Osteoblast (primary cell): ENCODE measurements around the gene GIPC2. TPM values are rescaled to one million over a fixed set of nuclear protein-coding genes. Genes with fewer than 3 reads are reported as not detected.
"Not testable (repeated sequence)": the region's sequence is repeated elsewhere in the genome, so short reads cannot be mapped to it uniquely, and the experiment has no call there.

Experiments used
- DNase-seq: peaks from one replicate; pipeline ENCODE4 v3.0.0; 2011; ENCODE audit warnings: low spot score, mixed read lengths; ENCODE audit not compliant: insufficient read length; ENCODE audit errors: missing footprints
- H2AFZ ChIP-seq: 2 replicates; pipeline ENCODE4 v1.6.0; 2011; ENCODE audit warnings: mild to moderate bottlenecking, low read length
- H3K27ac ChIP-seq: 2 replicates; pipeline ENCODE4 v1.5.1; 2011; ENCODE audit warnings: mild to moderate bottlenecking, low read depth, low read length, moderate library complexity
- H3K27me3 ChIP-seq: 2 replicates; pipeline ENCODE4 v1.6.0; 2012; ENCODE audit warnings: mild to moderate bottlenecking, control low read depth, inconsistent platforms, low read length, moderate library complexity; ENCODE audit not compliant: insufficient read depth
- H3K36me3 ChIP-seq: 2 replicates; pipeline ENCODE4 v1.5.1; 2011; ENCODE audit warnings: mild to moderate bottlenecking, low read length, control low read depth, moderate library complexity; ENCODE audit not compliant: insufficient read depth
- H3K4me1 ChIP-seq: 2 replicates; pipeline ENCODE4 v1.5.1; 2011; ENCODE audit warnings: mild to moderate bottlenecking, low read length, control low read depth, moderate library complexity; ENCODE audit not compliant: insufficient read depth
- H3K4me2 ChIP-seq: 2 replicates; pipeline ENCODE4 v1.6.0; 2011; ENCODE audit warnings: mild to moderate bottlenecking, low read length; ENCODE audit not compliant: insufficient read depth
- H3K4me3 ChIP-seq: fragments of 200-600 bp; sonication (generic); 3 replicates; pipeline ENCODE4 v1.5.1; 2012; ENCODE audit warnings: mild to moderate bottlenecking, low read length, inconsistent platforms; ENCODE audit not compliant: insufficient read depth
- H3K79me2 ChIP-seq: 2 replicates; pipeline ENCODE4 v1.6.0; 2012; ENCODE audit warnings: mild to moderate bottlenecking, low read length, control low read depth, inconsistent platforms; ENCODE audit not compliant: insufficient read depth
- H3K9me3 ChIP-seq: 2 replicates; pipeline ENCODE4 v1.5.1; 2011; ENCODE audit warnings: low read depth, low read length, control low read depth
- H4K20me1 ChIP-seq: 2 replicates; pipeline ENCODE4 v1.6.0; 2012; ENCODE audit warnings: mild to moderate bottlenecking, low read length, control low read depth; ENCODE audit not compliant: insufficient read depth
- CTCF ChIP-seq: IDR thresholded peaks from 2 replicates; pipeline ENCODE4 v1.5.1; 2011; ENCODE audit warnings: mild to moderate bottlenecking, low read depth, low read length, moderate library complexity; ENCODE audit errors: extremely low read depth
- total RNA-seq: library from RNA; depleted of rRNA; stranded (reverse); fragments of >200 nt; gene quantifications from 2 replicates; pipeline ENCODE4 v1.2.3, GENCODE V29; 2012

Gene GIPC2
- total RNA-seq, 1 donor, result 0.36 TPM

- no peaks in the 10 kb centered on the region for H3K9me3 ChIP-seq
- no peak overlapping the region for H3K4me3 ChIP-seq
- no peaks in the 10 kb centered on the region for H3K27me3 ChIP-seq
- peak overlapping the region; percentile 49 for H3K4me2 ChIP-seq
- H4K20me1 ChIP-seq, result no peaks in the 10 kb centered on the region
- peaks cover 37% of the 10 kb centered on the region for H3K4me1 ChIP-seq
- DNase-seq, result peak; percentile 59
- no peaks in the 10 kb centered on the region for H3K36me3 ChIP-seq
- no peaks in the 10 kb centered on the region for H3K79me2 ChIP-seq
- TF ChIP-seq CTCF, result no peak
- H3K27ac ChIP-seq, result peak overlapping the region; percentile 76
- H2AFZ ChIP-seq, result peak overlapping the region; percentile 77
Measured at GRCh38 chr1:78058670-78059069, 12.9 kb downstream of the GIPC2 start.

GRCh38 chr1:78060857-78061563, 15.2 kb downstream of the GIPC2 start:
- Histone ChIP-seq H3K27ac (peak overlapping the region; percentile 71), H3K4me2 (peak overlapping the region; percentile 12), H3K79me2 (no peaks in the 10 kb centered on the region), H3K9me3 (no peaks in the 10 kb centered on the region), H3K4me1 (peaks cover 29% of the 10 kb centered on the region), H3K4me3 (no peak overlapping the region), H3K36me3 (no peaks in the 10 kb centered on the region), H4K20me1 (no peaks in the 10 kb centered on the region), H3K27me3 (no peaks in the 10 kb centered on the region), H2AFZ (no peak overlapping the region)
- no peak for DNase-seq
- peak; percentile 1 for TF ChIP-seq CTCF

GRCh38 chr1:78061825-78062523, 16.2 kb downstream of the GIPC2 start:
- Histone ChIP-seq H3K4me3 (no peak overlapping the region), H4K20me1 (no peaks in the 10 kb centered on the region), H3K36me3 (no peaks in the 10 kb centered on the region), H3K4me2 (peak overlapping the region; percentile 12), H2AFZ (no peak overlapping the region), H3K27me3 (no peaks in the 10 kb centered on the region), H3K27ac (peak overlapping the region; percentile 71), H3K4me1 (peaks cover 29% of the 10 kb centered on the region), H3K9me3 (no peaks in the 10 kb centered on the region), H3K79me2 (no peaks in the 10 kb centered on the region)
- peak; percentile 73 for DNase-seq
- TF ChIP-seq CTCF, result no peak

- not testable (repeated sequence) for H4K20me1 ChIP-seq, H3K4me2 ChIP-seq, H3K9me3 ChIP-seq, H2AFZ ChIP-seq, H3K4me3 ChIP-seq, H3K79me2 ChIP-seq, H3K36me3 ChIP-seq, H3K27ac ChIP-seq, DNase-seq, H3K27me3 ChIP-seq
- peaks cover 17% of the 10 kb centered on the region for H3K4me1 ChIP-seq
Measured at GRCh38 chr1:78064886-78065285, 19.1 kb downstream of the GIPC2 start.
